NCI-H1694 treated with DMSO at 0.1 percent for 48 hours (cell line): ENCODE measurements around the gene PLXNA4.

Source experiments
- DNase-seq: peaks from one replicate; lab custom pipeline; 2025; lab: John Stamatoyannopoulos, UW

Gene PLXNA4

DNA sequence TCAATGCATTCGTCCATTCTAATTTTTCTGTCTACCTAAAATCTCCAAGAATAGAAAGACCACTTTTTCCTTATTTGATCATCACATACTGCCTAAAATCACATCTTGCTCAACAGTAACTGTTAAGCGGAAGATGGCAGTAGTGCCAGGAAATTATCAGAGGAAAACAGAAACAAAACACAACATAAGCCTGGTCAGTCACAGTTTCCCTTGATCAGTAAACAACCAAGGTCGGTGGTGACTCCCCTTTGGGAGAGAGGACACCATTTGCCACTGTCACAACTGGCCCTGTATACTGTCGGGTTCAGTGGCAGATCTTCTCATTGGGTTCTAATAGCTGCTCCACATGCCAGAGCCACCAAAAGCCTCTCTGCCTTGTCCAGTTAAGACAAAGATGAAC is 106.6 kb downstream of the PLXNA4 start:
- DNase-seq: no peak

DNA sequence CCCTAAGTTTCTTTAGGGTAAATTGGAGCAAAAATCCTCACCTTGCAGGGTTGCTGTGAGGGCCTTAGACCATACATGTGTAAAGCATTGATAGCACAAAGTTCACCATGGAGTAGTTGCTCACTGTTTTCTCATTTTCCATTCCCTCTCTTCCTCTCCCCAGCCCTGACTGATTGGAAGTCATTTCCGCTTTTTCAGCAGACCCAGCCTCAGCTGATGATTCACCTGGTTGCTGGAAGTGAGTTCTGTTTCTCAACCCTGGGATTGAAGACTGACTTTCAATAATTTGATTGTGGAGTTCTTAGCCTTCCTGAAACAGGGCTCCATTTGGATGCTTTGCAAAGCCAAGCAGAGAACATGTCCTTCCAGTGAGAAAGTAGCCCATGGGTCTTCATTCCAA is 107.0 kb downstream of the PLXNA4 start:
- DNase-seq: no peak

DNA sequence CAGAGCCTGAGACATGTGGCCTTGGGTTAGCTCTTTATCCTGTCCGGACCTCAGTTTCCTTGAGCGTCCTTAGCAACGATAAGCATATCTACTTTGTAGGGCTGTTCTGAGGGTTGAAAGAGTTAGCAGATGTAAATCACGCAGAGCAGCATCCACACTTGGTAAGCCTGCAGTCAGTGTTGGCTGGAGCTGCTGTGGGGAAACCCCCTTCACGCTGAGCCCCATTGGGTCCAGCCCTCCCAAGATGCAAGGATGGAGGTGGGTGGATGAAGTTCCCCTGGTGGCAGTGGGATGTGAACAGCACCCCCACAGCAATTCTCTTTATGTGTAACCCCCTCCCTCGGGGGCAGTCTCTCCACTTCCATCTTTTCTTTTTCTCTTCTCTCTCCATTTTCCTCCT is 109.9 kb downstream of the PLXNA4 start:
- no peak for DNase-seq

DNA sequence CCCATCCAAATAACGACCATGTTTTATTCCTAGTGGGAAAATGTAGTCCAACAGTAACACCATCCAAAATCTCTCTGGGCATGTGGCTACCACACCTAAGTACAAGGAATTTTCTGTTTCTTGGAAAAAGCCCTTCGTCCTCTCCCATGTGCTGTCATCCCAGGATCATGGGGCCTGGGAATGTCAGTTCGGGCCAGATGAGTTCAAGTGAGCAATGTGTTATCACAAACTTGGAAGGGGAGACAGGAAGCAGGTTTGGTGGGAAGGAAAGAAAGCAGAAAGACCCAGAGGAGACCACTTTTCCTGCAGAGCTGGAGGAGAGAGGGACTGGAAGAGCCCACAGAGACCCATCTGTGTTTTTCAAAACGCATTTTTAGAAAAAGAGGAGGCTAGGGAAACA is 110.8 kb downstream of the PLXNA4 start:
- no peak for DNase-seq

DNA sequence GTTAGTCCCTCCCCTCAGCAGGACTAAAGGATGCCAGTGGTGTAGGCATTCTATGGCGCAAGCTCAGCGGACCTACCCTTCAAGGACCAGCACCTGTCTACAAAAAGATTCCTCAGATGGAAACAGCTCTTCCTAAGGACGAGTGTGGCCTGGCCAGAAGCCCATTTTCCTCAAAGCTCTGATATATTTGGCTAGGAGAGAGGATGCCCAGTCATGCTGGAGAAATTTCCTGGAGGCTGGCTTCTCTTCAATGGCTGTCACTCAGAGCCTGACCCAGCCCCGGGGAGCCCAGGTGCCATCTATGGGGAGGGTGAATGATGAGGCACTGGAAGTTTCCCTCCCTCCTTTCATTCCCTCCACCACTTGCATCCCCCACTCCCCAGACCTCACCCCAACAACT is 111.5 kb downstream of the PLXNA4 start:
- no peak for DNase-seq

DNA sequence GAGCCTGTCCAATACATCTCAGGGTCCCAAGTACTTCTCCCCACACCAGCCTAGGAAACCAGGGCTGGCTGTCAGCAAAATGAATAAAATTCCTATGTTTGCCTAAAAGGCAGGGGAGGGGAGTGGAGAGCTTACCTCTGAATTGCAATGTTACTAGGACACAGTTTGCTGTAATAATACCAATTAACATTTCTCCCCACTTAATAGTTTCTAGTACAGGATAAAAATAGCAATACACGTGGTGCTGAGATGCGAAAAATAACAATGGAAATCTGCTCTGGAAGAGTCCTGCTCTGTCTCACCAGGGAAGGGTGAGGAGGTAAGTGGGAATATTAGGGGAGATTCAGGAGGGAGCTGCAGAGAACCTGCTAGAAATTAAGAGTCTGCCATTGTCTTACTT is 112.3 kb downstream of the PLXNA4 start:
- no peak for DNase-seq

DNA sequence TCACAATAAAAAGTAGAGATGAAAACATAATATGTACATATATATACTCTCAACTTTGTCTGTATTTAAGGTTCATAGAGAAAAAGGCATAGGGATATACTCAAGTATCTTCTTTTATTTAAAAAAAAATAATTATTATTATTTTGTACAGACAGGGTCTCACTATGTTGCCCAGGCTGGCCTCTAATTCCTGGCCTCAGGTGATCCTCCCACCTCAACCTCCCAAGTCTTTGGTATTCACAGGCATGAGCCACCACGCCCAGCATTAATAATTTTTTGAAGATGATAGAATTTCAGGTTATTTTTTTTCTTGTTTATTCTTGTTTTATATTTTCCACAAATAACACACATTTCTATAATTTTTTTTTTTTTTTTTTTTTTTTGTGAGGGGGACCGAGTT is 113.8 kb downstream of the PLXNA4 start:
- no peak for DNase-seq

DNA sequence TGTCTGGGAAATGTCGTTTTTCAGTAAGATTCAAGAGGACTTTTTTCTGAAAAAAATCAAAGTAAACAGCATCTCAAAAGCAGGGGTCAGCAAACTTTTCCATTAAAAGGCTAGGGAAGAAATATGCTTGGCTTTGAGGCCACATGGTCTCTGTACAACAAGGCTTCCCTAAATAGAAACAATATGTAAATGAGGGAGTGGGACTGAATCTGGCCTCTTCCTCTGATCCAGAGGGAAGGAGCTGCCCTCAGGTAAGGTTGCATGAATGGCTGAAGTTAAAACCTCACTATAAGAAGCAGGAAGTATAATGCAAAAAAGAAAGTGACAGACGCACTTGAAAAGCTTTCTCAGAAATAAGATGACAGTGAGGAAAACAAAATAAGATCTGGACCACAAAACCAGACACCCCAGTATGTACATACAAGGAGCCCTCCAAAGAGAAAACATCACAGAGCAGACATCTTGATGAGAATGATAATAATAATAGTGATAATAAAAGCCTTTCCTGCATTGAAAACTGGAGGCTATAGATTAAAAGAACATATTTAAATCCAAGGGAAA is 115.2 kb downstream of the PLXNA4 start:
- no peak for DNase-seq

DNA sequence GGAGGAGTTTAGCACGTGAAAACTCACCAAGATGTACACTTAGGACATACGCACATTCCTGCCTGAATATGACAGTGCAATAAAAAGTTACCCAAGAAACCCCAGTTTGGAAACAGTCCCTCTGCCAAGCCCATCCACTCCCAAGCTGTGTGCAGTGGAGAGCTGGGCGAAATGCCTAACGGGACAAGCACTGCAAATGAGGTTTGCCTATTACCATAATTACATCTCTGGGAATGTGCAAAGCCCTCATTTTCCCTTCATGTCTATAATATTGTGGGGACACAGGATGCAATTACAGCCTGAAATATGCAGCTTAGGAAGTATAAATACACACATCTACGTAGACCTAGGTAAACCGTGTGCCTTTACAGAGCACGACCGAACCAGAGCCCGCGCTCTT is 117.5 kb downstream of the PLXNA4 start:
- DNase-seq: no peak

DNA sequence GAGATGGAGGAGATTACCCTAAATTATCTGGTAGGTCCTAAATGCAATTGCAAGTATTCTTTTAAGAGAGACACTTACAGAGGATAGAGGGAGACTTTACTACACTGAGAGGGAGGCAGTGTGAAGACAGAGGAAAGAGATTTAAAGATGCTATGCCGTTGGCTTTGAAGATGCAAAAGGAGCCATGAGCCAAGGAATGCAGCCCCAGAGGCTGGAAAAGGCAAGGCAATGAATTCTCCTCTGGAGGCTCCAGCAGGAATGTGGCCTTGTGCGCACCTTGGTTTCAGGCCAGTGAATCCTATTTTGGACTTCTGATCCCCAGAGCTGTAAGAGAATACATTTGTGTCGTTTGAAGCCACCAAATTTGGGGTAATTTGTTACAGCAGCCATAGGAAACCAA is 118.6 kb downstream of the PLXNA4 start:
- no peak for DNase-seq

DNA sequence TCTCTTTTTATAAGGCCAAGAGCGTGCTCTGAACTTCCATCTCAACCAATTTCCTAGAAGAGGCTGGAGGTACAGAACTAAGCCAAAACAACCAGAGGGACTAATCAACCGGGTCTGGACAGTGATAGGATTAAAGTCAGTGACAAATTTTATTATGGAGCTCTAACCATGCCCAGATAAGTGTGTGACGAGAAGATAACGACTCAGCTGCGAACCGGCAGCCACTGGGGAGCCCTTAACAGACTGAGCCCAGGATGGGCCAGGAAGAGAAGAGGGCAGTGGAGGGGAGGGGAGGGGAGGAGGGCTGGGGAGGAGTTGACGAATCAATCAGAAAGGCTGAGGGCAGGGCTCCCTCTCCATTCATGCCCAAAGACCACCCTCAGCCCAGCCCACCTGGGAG is 119.9 kb downstream of the PLXNA4 start:
- no peak for DNase-seq

DNA sequence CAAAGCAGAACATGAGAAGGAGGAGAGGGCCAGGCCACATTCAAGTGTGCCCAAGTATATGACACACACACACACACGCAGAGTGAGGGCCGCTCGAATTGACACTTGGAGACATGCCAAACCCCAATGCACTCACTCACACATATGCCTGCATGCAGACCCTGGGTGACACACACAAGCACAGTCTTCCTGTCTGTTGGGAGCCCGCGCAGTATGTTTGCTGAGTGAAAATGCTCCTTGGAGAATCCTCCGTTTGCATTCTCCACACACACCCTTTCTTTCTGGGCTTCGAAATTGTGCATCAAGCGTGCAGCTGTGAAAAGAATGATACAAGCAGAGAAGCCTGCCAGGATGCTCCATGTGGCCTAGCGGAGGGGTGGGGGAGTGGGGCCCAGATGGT is 120.9 kb downstream of the PLXNA4 start:
- DNase-seq: peak; percentile 55

DNA sequence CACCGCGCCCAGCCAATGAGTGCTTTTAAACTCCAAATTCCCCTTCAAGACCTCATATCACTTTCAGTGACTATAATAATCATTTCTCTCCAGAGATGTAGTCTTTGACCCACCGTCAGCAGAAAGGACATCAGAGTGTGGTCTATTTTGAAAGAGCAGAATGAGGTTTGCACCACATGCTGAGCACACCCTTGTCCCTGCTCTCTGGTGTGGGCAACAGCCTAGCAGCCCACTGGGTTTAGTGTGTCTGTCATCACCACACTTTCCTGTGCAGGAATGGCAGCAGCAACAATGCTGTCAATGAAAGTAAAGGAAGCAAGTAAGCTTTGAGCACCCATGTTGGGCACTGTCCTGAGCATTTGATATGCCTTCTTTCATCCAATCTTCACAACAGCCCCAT is 122.4 kb downstream of the PLXNA4 start:
- no peak for DNase-seq

DNA sequence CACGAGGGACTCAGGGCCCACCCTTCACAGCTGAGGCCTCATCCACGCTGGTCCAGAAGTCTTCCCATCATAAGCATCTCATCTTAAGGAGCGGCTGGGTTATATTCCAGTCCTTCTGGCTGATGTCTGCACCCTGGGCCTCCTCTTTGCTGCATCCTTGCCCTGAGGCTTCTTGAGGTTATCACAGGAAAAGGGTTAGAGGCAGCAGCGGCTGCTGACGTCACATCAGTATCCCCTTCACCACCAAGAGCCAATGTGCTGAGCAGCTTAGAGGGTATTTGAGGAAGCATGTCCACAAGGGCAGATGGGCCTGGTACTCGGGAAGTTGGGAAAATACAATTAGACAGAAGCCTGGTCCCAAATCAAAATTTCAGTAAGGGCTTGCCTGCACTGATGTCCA is 125.1 kb downstream of the PLXNA4 start:
- DNase-seq: no peak

DNA sequence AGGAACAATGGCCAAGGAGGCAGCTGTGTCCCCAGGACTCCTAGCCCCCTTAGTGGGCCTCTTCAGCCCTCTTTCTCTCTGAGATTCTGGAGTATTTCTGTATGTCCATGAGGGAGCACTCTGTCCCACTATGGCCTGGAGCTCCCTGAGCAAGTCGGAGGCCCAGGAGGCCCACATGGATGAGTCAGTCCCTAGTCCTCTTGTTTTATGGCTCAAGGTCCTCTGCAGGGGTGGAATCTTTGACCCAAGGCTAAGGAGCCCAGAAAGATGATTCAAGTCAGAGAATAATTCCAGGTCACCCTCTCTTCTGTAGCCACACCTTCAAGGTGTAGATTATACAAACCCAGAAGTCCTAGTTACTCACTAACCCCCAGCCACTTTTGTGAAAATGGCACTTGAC is 125.6 kb downstream of the PLXNA4 start:
- no peak for DNase-seq

DNA sequence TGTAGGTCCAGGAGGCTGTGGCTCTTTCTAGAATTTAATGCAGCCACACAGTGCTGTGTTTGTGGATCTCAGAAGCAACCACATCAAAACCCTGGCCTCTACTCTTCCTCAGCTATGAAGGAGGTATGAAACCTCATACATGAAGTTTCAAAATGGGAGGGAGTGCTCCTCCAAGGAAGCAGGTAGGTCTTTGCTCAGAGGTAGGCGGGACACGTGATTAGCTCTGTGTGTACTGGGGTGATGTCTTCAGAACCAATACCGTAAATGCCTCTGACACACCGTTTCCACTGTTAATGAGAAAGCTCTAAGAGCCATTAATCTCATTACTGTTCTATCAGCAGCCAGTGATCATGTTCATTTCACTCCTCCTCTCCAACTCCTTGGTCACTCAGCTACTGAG is 126.1 kb downstream of the PLXNA4 start:
- no peak for DNase-seq

DNA sequence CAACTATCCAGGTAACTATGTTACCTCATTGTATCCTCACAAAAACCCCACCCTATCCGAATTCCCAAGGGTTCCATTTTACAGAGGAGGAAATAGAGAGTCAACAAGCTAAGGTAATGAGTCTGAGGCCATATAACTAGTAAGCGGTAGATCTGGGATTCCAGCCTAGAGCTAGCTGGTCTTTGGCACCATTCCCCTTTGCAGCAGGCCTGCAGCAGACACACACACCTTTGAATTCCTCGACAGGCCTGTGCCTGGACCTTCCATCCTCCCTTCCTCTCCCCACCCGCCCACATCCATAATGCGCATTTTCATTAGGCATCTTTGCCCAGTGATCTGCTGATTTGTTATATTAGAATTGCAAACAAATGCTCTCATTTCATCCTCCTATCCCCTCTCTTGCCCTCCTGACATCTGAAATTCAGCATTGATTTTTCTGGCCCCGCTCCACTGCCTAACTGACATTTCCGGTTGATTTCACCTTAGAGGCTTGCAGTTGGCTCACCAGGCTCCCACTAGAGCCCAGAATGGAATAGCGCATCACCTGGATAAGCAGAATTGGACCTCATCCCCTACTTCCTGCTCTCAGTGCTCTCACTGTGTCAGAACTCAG is 129.5 kb downstream of the PLXNA4 start:
- DNase-seq: no peak

DNA sequence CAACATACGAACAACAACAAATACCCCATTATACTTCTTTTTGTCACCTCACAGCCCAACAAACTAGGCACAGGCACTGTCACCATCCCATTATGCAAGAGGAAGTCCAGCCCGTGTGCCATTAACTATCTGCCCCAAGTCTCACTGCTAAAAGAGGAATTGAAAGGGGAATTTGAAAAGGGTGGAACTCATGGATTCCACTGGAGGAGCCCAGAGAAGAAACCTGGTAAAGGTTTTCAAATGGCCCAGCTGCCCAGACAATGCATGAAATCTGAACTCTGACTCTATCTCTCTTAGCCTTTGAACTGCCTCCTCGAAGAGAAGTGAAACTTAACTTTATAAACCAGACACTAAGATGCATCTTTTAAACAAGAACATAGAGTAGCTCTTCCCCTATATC is 130.0 kb downstream of the PLXNA4 start:
- no peak for DNase-seq

DNA sequence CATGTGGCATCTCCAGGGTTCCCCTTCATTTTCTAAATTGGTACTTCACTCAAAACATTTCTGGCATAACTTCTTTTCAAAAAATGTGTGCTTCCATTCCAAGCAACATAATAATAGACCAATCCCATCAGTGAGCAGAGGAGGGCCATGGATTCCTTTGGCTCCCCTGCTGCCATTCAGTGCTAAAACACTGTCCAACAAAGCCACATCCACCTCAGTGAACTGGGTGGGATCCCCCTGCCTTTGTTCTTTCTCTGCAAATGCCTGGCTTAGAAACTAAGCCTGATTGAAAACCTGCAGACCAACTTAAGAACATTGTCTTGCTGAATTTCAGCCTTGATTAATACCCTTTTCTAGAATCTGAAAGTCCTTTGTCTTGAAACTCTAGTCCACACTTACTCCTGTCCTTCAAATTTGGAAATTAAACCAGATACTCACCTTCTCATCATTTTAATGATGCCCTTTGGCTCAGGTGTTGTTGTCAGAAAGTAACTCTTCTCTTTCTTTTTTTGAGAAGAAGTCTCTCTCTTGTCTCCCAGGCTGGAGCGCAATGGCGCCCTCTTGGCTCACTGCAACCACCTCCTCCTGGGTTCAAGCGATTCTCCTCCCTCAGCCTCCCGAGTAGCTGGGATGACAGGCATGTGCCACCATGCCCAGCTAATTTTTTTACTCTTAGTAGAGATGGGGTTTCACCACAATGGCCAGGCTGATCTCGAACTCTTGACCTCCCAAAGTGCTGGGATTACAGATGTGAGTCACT is 132.3 kb downstream of the PLXNA4 start:
- DNase-seq: no peak

DNA sequence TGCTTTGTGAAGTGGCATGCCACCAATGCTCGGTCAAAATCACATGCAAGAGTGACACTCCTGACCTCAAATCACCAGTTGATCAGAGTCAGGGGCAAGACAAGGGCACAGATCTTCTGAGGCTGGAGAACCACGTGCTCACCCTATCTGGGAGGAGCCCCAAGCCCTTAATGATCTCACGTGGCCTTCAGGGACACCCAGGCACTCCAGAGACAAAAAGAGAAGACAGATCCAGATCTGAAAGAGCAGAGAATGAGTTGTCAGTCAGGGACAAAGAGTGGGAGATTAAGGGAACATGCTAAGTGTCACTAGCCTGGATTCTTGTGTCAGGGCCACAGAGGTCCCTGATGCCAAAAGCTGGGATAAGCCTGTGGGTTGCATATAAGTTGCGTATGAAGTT is 134.3 kb downstream of the PLXNA4 start:
- no peak for DNase-seq

DNA sequence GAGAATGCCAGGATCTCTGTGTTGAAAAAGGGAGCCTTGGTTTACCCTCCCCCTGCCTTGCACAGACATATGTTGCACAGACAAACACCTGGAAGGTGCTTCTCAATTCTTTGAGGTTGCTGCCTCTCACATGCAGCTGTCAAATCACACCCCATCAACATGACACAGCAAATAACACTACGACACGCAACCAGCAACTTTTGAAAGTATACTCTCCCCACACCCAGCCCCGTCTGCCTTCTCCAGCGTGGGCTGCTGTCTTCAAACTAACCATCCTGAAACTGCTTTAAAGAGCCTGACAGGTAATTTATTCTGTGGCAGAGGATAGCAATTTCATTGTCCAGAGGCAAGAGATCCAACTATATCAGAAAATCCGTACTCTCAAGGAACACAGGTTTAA is 136.1 kb downstream of the PLXNA4 start:
- no peak for DNase-seq

DNA sequence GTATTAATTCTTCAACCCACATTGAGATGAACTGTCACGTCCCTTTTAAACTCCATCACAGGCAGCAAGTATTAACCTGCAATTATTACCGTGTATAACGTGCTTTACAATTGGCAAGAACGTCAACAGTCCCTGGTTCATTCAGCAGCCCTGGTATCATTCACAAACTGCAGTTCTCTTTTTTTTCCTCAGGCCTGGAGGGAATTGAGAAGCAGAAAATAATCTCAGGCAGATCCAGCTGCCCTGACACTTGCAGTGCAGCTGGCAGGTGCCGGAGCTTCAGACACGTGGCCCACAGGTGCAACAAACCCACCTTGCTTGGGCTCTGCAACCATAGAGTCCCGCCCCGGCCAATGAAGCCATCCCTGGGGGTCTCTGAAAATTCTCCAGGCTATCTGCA is 137.3 kb downstream of the PLXNA4 start:
- DNase-seq: no peak

DNA sequence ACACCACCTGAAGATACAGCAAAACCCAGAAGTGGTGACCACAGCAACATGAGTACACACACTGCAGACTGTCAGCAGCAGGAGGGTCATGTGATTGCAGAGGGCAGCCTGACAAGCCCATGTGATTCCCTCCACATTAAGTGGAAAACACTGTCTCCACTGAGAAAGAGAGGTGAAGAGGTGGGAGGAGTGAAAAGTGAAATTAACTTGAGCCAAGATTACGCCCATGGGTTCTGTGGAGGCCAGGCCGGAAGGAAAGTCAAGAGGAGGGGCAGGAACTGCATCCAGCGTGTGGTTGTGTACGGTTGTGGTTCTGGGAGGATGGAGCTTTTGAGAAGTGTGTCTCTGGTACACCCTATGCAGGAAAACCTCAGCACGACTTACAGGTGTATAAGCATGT is 138.5 kb downstream of the PLXNA4 start:
- DNase-seq: no peak

DNA sequence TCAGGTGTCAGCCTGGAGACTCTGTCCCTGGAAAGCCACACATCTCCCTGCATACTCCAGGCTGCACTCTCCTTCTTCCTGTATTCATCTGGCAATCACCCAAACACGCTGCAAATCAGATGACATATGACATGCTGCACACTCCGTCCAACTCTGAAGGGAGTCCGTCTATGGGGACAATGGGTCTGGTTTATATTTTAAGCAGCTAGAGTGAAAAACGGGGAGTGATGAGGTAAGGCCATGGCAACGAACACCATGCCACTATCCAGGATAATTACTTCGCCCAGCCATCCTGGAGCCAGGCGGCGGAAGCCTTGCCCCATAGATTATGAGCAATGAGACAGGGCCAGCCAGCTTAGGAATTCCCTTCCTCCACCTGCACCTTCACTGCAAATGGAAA is 140.1 kb downstream of the PLXNA4 start:
- no peak for DNase-seq
